WERI-Rb-1 (cell line): ENCODE measurements around the gene MAN2B1.

ENCODE experiments used
- DNase-seq: peaks from one replicate; pipeline ENCODE4 v3.0.0-alpha.2; 2020
- H3K27ac ChIP-seq: fragments of 250-450 bp; sonication (Bioruptor Pico); 2 replicates; pipeline ENCODE4 v1.5.1; 2020; ENCODE audit warnings: mild to moderate bottlenecking, moderate library complexity
- H3K27me3 ChIP-seq: fragments of 250-450 bp; sonication (Bioruptor Pico); 2 replicates; pipeline ENCODE4 v1.5.1; 2021; ENCODE audit warnings: mild to moderate bottlenecking, low read depth, moderate library complexity; ENCODE audit not compliant: insufficient read depth, severe bottlenecking
- H3K36me3 ChIP-seq: fragments of 250-450 bp; sonication (Bioruptor Pico); 2 replicates; pipeline ENCODE4 v1.5.1; 2020; ENCODE audit warnings: mild to moderate bottlenecking, moderate library complexity
- H3K4me3 ChIP-seq: 2 replicates; pipeline ENCODE4 v1.5.1; 2011; ENCODE audit warnings: low read depth, mild to moderate bottlenecking, control low read depth, low read length
- H3K9me3 ChIP-seq: fragments of 250-450 bp; sonication (Bioruptor Pico); 2 replicates; pipeline ENCODE4 v1.5.1; 2021; ENCODE audit warnings: mild to moderate bottlenecking, moderate library complexity; ENCODE audit not compliant: severe bottlenecking
- TF ChIP-seq, protein P1 (sequence below): IDR thresholded peaks from 2 replicates; pipeline ENCODE4 v1.5.1; 2011; ENCODE audit warnings: low read depth, mild to moderate bottlenecking, control low read depth, inconsistent platforms, low read length

Gene MAN2B1

DNA sequence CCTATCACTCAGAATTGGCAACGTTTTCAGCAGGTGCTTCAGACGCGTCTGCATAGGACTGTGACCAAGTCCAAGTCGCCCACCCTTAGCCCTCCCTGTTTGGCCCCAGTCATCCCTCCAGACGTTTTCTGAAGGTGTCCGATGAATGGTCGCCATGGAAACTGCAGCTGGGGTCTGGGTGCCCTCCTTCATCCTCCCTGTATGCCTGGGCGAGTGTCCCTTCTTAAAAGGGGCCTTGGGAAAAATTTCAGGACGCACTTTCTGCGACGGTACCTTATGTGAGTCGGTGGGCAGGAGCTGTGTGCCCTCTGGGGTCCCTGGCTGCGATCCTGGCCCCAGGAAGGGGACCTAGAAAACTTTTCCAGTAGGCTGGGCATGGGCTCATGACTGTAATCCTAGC, 25.1 kb downstream of the MAN2B1 start:
- Histone ChIP-seq H3K36me3 (no peaks in the 10 kb centered on the region), H3K27ac (no peak overlapping the region), H3K27me3 (no peaks in the 10 kb centered on the region), H3K9me3 (peaks cover 2% of the 10 kb centered on the region), H3K4me3 (no peak overlapping the region)
- TF ChIP-seq, protein P1, sequence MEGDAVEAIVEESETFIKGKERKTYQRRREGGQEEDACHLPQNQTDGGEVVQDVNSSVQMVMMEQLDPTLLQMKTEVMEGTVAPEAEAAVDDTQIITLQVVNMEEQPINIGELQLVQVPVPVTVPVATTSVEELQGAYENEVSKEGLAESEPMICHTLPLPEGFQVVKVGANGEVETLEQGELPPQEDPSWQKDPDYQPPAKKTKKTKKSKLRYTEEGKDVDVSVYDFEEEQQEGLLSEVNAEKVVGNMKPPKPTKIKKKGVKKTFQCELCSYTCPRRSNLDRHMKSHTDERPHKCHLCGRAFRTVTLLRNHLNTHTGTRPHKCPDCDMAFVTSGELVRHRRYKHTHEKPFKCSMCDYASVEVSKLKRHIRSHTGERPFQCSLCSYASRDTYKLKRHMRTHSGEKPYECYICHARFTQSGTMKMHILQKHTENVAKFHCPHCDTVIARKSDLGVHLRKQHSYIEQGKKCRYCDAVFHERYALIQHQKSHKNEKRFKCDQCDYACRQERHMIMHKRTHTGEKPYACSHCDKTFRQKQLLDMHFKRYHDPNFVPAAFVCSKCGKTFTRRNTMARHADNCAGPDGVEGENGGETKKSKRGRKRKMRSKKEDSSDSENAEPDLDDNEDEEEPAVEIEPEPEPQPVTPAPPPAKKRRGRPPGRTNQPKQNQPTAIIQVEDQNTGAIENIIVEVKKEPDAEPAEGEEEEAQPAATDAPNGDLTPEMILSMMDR = no peak
- no peak for DNase-seq

DNA sequence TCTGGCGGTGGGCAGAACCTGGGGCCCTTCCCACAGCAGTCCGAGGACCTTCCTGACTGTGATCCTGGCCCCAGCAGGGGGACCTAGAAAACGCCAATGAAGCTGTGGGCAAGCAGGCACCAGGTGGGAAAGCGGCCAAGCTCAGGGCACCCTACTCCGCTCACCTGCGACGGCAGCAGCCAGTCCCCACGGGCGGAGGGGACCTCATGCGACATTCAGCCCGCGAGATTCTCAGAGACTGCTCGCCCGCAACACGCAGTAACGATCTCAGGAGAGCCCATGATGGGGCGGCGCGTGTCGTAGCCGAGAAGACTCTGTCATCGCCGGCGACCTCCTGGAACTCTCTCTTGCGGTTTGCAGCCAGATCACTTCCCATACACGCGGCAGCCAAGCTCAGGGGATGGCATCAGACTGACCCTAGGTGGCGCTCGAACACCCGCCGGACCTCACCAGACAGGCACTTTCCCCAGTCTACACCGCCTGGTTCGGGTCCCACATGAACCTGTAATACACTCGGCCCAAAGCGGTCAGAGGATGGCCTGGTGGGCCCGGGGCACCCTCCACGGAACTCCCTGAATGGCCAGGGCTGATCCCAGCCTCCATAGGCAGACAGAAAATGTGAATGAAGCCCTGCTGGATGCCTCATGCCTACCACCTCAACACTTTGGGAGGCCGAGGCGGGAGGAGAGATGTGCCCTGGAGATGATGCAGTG, 26.5 kb downstream of the MAN2B1 start:
- H3K9me3 ChIP-seq = peaks cover 2% of the 10 kb centered on the region
- TF ChIP-seq, protein P1 = peak; percentile 94
- H3K36me3 ChIP-seq = no peaks in the 10 kb centered on the region
- peak; percentile 87 for DNase-seq
- no peaks in the 10 kb centered on the region for H3K27me3 ChIP-seq
- peak overlapping the region; percentile 65 for H3K27ac ChIP-seq
- H3K4me3 ChIP-seq = peak overlapping the region; percentile 32

DNA sequence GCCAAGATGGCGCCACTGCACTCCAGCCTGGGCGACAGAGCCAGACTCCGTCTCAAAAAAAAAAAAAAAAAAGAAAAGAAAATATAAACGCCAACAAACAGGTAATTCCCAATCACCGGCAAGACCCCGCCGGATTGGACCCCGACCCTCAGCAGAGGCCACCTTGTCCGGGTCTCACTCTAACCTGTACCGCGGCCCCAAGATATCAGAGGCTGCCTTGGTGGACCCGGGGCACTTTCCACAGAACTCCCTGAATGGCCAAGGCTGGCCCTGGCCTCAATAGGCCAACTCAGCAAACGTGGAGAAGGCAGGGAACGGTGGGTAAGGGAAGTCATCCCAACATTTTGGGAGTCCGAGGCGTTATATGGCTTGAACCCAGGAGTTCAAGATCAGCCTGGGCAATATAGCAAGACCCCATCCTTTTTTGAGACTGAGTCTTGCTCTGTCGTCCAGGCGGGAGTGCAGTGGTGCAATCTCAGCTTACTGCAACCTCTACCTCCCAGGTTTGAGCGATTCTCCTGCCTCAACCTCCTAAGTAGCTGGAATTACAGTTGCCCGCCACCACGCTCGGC, 27.8 kb downstream of the MAN2B1 start:
- no peaks in the 10 kb centered on the region for H3K36me3 ChIP-seq
- no peak overlapping the region for H3K27ac ChIP-seq
- H3K27me3 ChIP-seq = no peaks in the 10 kb centered on the region
- TF ChIP-seq, protein P1 = no peak
- no peak for DNase-seq
- H3K9me3 ChIP-seq = peaks cover 2% of the 10 kb centered on the region
- H3K4me3 ChIP-seq = no peak overlapping the region

DNA sequence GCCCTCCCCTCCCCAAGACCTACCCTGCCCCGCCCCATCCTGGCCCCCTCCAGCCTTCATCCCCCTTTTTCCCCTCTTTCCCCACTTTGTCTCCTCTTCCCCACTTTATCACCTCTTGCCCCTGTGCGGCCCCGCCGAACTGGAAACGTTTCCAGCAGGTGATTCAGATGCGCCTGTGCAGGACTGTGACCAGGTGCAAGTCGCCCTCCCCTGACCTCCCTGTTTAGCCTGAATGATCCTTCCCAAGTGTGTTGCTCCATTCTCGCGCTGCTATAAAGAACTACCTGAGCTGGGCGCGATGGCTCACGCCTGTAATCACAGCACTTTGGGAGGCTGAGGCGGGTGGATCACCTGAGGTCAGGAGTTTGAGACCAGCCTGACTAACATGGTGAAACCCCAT, 29.9 kb downstream of the MAN2B1 start:
- TF ChIP-seq, protein P1 = no peak
- Histone ChIP-seq H3K4me3 (no peak overlapping the region), H3K27ac (no peak overlapping the region; the same call in 1 of the 2 replicates), H3K9me3 (peaks cover 2% of the 10 kb centered on the region), H3K27me3 (no peaks in the 10 kb centered on the region), H3K36me3 (peaks cover 2% of the 10 kb centered on the region; the same call in 1 of the 2 replicates)
- peak; percentile 17 for DNase-seq

DNA sequence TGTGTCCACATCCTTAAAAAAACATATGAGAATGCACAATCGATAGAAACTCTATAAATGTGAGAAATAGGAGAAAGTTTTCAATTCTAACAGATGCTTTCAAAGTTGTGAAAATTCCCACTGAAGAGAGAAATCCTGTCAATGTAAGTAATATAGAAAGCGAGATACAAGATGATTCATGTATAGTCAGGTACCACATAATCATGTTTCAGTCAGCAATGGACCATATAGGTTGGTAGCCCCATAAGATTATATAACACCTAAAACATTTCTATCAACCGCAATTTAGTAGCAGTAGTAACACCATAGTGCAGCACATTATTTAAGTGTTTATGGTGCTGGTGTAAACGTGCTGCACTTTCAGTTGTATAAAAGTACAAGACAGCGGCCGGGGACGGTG, 37.3 kb downstream of the MAN2B1 start:
- Histone ChIP-seq H3K4me3 (no peak overlapping the region), H3K27me3 (no peaks in the 10 kb centered on the region), H3K27ac (no peak overlapping the region), H3K9me3 (peaks cover 18% of the 10 kb centered on the region), H3K36me3 (peaks cover 63% of the 10 kb centered on the region)
- DNase-seq = no peak
- TF ChIP-seq, protein P1 = no peak
